ENCODE data around the gene EXOC4. TPM values are rescaled to one million over a fixed set of nuclear protein-coding genes. Genes with fewer than 3 reads are reported as not detected.

EXOC4 gene
- total RNA-seq, 2 donors from 2014 or later: 62.0 to 146 TPM

DNA sequence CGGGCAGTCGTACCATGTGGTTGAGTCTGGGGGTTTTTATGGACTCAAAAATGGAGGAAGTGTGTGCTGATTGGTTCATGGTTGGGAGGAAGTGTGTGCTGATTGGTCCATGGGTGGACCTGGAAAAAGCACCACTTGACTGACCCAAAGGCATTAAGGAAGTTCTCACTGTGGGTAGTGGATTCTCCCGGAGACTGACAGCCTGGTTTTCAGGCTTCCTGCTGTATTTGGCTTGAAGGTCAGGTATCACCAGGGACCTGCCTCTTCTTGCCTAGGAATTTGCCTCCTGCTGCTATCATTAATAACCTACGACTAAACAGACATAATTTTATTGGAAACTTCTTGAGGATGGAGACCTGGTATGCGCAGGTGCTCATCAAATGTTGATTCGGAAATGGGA is 605.4 kb downstream of the EXOC4 start:
- DNase-seq (no peak), ATAC-seq (no peak)
- intact Hi-C loops (cut with DNase I): no loop called here
- H3K4me3 ChIP-seq: no peak overlapping the region
- peaks cover 10% of the 10 kb centered on the region for H3K4me1 ChIP-seq
- H3K27ac ChIP-seq: no peak overlapping the region
- WGBS, 2 donors: 89 to 99% methylated on average over 6 of the region's 6 CpGs
- H3K36me3 ChIP-seq (replicated peaks in 1 of 2; ENCODE audit: insufficient read depth in 1 of 2, low read depth in 2 of 2): no peaks in the 10 kb centered on the region
- H3K9me3 ChIP-seq: no peaks in the 10 kb centered on the region
- H3K27me3 ChIP-seq: no peaks in the 10 kb centered on the region
- TF ChIP-seq, protein P1, sequence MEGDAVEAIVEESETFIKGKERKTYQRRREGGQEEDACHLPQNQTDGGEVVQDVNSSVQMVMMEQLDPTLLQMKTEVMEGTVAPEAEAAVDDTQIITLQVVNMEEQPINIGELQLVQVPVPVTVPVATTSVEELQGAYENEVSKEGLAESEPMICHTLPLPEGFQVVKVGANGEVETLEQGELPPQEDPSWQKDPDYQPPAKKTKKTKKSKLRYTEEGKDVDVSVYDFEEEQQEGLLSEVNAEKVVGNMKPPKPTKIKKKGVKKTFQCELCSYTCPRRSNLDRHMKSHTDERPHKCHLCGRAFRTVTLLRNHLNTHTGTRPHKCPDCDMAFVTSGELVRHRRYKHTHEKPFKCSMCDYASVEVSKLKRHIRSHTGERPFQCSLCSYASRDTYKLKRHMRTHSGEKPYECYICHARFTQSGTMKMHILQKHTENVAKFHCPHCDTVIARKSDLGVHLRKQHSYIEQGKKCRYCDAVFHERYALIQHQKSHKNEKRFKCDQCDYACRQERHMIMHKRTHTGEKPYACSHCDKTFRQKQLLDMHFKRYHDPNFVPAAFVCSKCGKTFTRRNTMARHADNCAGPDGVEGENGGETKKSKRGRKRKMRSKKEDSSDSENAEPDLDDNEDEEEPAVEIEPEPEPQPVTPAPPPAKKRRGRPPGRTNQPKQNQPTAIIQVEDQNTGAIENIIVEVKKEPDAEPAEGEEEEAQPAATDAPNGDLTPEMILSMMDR (IDR thresholded peaks at IDR 0.05): no peak
- no peak for TF ChIP-seq POLR2A (IDR thresholded peaks at IDR 0.05)

DNA sequence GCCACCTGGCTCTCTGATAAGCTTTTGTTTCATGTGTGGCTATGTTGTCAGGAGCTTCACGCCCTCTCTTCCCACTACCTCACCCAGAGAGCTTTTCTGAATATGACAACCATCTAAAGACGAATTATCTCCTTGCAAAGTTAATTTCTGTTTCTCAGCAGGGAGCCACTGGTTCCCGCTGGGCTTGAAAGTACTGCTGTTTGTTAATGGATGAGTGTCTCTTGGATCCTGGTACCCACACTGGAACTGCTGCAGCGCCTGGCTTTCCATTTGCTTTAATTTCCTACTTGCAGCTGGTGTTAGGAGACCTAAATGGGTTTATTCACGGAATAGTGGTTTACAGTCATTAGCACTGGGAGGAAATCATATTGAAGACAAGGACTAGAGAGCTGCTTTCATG is 606.4 kb downstream of the EXOC4 start:
- Histone ChIP-seq H3K4me3 (no peak overlapping the region), H3K4me1 (peaks cover 8% of the 10 kb centered on the region), H3K27me3 (no peaks in the 10 kb centered on the region), H3K9me3 (no peaks in the 10 kb centered on the region), H3K36me3 (replicated peaks in 1 of 2; ENCODE audit: insufficient read depth in 1 of 2, low read depth in 2 of 2) (no peaks in the 10 kb centered on the region), H3K27ac (no peak overlapping the region)
- TF ChIP-seq, protein P1 (IDR thresholded peaks at IDR 0.05): no peak
- TF ChIP-seq POLR2A (IDR thresholded peaks at IDR 0.05): no peak
- ATAC-seq: no peak
- no peak for DNase-seq
- intact Hi-C loops (cut with DNase I): no loop called here
- 96 to 98% methylated on average over 5 of the region's 5 CpGs for WGBS, 2 donors

DNA sequence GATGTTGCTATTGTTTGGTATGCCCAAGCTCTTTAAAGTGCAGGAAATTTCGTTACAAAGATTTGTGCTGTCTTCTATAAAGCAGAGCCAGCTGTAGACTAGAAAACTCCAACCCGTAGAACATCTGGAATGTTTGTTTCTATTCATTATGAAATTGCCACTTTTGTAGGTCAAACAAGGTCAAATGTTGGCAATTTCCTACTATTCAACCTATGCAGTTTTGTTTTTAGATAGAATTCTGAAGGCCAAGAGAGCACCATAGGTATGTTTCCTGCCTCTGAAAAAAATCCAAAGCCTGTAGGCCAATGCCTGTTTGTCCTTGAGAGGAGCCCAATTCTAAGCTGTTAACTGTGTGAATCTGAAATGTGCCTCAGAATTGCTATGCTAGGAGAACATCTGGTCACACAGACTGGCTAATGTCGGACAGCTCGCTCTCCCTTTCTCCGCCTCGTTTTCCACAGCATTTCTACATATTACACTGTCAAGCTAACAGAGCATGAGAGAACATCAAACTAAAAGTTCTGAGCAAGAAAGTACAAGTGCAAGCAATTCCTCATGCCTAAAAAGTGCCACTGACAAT is 607.1 kb downstream of the EXOC4 start:
- 68 to 70% methylated on average over 6 of the region's 6 CpGs for WGBS, 2 donors
- no peaks in the 10 kb centered on the region for H3K9me3 ChIP-seq

DNA sequence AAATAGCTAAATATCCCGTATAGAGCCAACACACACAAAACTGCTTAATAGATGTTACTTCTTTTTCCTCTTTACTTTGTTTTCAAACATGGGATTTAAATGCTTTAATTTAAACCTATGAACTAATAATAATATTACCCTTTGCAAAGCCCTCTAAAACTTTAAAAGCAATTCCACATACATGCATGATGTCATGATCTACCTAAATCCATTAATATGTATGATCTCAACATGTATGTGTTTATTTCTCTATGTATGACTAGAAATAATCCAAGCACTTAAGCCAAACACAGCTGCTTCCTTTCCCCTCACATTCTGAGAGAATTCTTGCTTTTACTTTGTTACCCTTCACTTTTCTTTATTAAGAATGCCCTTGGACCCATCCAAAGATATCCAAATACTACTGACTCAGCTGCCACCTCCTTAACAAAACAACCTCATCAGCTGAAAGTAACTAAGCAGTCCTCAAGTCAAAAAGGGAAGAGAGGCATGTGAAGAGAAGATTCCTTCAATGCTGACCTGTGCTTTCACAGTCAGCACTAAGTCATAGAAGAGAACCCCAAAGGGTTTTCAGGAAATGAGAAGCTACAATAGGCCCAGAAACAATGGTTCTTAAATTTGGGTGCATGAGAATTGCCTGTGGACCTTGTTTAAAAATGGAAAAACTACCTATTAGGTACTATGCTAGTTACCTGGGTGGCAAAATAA is 607.9 kb downstream of the EXOC4 start:
- Histone ChIP-seq H3K27ac (no peak overlapping the region), H3K9me3 (no peaks in the 10 kb centered on the region), H3K4me1 (peaks cover 8% of the 10 kb centered on the region), H3K36me3 (replicated peaks in 1 of 2; ENCODE audit: insufficient read depth in 1 of 2, low read depth in 2 of 2) (no peaks in the 10 kb centered on the region), H3K27me3 (no peaks in the 10 kb centered on the region), H3K4me3 (no peak overlapping the region)
- TF ChIP-seq, protein P1 (IDR thresholded peaks at IDR 0.05): no peak
- TF ChIP-seq POLR2A (IDR thresholded peaks at IDR 0.05): no peak
- intact Hi-C loops (cut with DNase I): no loop called here
- ATAC-seq (no peak), DNase-seq (no peak)
- 62 to 73% methylated on average over 1 of the region's 1 CpG for WGBS, 2 donors

More for the DNA sequence above, 607.1 kb downstream of the EXOC4 start:
- Histone ChIP-seq H3K27me3 (no peaks in the 10 kb centered on the region), H3K27ac (no peak overlapping the region), H3K4me1 (peaks cover 8% of the 10 kb centered on the region), H3K36me3 (replicated peaks in 1 of 2; ENCODE audit: insufficient read depth in 1 of 2, low read depth in 2 of 2) (no peaks in the 10 kb centered on the region), H3K4me3 (no peak overlapping the region)
- TF ChIP-seq, protein P1 (IDR thresholded peaks at IDR 0.05): no peak
- no peak for TF ChIP-seq POLR2A (IDR thresholded peaks at IDR 0.05)
- no peak for ATAC-seq
- no peak for DNase-seq
- intact Hi-C loops (cut with DNase I): no loop called here

DNA sequence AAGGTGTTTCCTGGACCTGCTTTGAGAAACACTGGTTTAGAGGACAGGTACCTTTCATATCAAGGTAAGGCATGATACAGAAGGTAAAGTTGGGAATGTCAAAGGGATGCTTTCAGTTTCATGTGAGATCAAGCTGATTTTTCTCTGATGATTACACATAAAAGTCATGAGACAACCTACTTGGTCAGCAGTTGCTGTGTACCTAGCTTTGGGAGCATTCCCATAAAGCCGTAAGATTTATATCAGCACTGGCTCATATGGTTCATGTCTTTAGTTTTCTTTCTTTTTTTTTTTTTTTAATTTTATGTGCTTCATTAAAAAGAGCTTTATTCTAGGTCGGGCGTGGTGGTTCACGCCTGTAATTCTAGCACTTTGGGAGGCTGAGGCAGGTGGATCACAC is 609.0 kb downstream of the EXOC4 start:
- peaks cover 8% of the 10 kb centered on the region for H3K4me1 ChIP-seq
- H3K27me3 ChIP-seq: no peaks in the 10 kb centered on the region
- no peaks in the 10 kb centered on the region for H3K36me3 ChIP-seq (replicated peaks in 1 of 2; ENCODE audit: insufficient read depth in 1 of 2, low read depth in 2 of 2)
- H3K9me3 ChIP-seq: no peaks in the 10 kb centered on the region
- H3K27ac ChIP-seq: no peak overlapping the region
- ATAC-seq (no peak), DNase-seq (no peak)
- intact Hi-C loops (cut with DNase I): no loop called here
- TF ChIP-seq, protein P1 (IDR thresholded peaks at IDR 0.05): no peak
- WGBS, 2 donors: 89 to 92% methylated on average over 4 of the region's 4 CpGs
- no peak overlapping the region for H3K4me3 ChIP-seq
